A673 (cell line): ENCODE data around the gene KAZN.

ENCODE experiments used
- EZH2 ChIP-seq: fragments of 200-600 bp; sonication (generic); IDR thresholded peaks from 2 replicates; pipeline ENCODE4 v1.6.1; 2017; ENCODE audit warnings: borderline replicate concordance, low read depth, mild to moderate bottlenecking, mixed read lengths, antibody characterized with exemption, low read length; ENCODE audit not compliant: poor library complexity, severe bottlenecking
- TF ChIP-seq, protein P1 (sequence below): fragments of 300-800, 200-600 bp; sonication (generic); conservative IDR thresholded peaks from 2 replicates; pipeline ENCODE4 v1.5.1; 2017; ENCODE audit warnings: low read depth, mild to moderate bottlenecking, antibody characterized with exemption, low read length, moderate library complexity, mixed read lengths

DNA sequence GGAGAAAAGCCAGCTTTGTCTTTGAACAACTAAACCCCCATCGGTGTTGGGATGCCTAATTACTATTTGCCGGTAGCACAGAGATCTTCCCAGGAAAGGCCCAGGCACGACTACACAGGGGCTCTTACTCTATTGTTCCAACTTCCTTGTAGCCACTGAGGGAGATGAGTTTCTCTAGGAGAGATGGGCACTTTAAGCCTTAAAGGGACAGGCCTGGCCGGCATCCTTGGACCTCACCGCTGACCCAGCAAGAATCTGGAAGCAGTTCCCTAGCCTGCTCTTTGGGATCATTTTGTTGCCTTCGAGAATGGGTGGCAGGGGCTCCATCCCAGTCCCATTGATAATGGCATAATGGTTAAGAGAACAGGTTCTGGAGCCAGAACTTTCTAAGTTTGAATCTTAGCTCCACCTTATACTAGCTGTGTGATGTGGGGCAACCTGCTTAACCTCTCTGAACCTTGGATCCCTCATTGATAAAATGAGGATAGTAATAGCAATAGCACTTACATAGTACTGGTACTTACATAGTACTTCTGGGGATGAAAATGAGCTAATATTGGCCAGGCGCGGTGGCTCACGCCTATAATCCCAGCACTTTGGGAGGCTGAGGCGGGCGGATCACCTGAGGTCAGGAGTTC is 316.0 kb downstream of the KAZN start:
- TF ChIP-seq, protein P1, sequence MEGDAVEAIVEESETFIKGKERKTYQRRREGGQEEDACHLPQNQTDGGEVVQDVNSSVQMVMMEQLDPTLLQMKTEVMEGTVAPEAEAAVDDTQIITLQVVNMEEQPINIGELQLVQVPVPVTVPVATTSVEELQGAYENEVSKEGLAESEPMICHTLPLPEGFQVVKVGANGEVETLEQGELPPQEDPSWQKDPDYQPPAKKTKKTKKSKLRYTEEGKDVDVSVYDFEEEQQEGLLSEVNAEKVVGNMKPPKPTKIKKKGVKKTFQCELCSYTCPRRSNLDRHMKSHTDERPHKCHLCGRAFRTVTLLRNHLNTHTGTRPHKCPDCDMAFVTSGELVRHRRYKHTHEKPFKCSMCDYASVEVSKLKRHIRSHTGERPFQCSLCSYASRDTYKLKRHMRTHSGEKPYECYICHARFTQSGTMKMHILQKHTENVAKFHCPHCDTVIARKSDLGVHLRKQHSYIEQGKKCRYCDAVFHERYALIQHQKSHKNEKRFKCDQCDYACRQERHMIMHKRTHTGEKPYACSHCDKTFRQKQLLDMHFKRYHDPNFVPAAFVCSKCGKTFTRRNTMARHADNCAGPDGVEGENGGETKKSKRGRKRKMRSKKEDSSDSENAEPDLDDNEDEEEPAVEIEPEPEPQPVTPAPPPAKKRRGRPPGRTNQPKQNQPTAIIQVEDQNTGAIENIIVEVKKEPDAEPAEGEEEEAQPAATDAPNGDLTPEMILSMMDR = no peak
- no peak for TF ChIP-seq EZH2
